Neural cell (in vitro differentiated cells): ENCODE measurements around the gene SPRR1A. TPM values are rescaled to one million over a fixed set of nuclear protein-coding genes. Genes with fewer than 3 reads are reported as not detected.

Source experiments
- H2AFZ ChIP-seq: fragments of 200-600, 300-800 bp; sonication (generic), shearing (Covaris generic); 2 replicates; pipeline ENCODE4 v1.6.0; 2014; ENCODE audit warnings: low read depth, mild to moderate bottlenecking, antibody characterized with exemption, low read length, moderate library complexity
- H3F3A ChIP-seq: fragments of 200-600 bp; shearing (Covaris generic); 2 replicates; pipeline ENCODE4 v1.6.1; 2016; ENCODE audit warnings: mild to moderate bottlenecking, moderate library complexity, mixed read lengths, antibody characterized with exemption, low read length; ENCODE audit not compliant: insufficient read depth, poor library complexity, severe bottlenecking
- H3K27ac ChIP-seq: fragments of 200-600, 300-800 bp; sonication (generic), shearing (Covaris generic); 2 replicates; pipeline ENCODE4 v1.5.1; 2014; ENCODE audit warnings: mild to moderate bottlenecking, low read length, moderate library complexity
- H3K27me3 ChIP-seq: fragments of 300-800, 200-600 bp; sonication (generic), shearing (Covaris generic); 2 replicates; pipeline ENCODE4 v1.6.0; 2014; ENCODE audit warnings: mild to moderate bottlenecking, low read depth, low read length, moderate library complexity; ENCODE audit not compliant: insufficient read depth
- H3K36me3 ChIP-seq: fragments of 300-800, 200-600 bp; sonication (generic), shearing (Covaris generic); 2 replicates; pipeline ENCODE4 v1.5.1; 2014; ENCODE audit warnings: mild to moderate bottlenecking, antibody characterized with exemption, low read length, moderate library complexity; ENCODE audit not compliant: insufficient read depth
- H3K4me2 ChIP-seq: fragments of 300-800, 200-600 bp; sonication (generic), shearing (Covaris generic); 2 replicates; pipeline ENCODE4 v1.6.0; 2014; ENCODE audit warnings: mild to moderate bottlenecking, low read length
- H3K4me3 ChIP-seq: fragments of 300-800, 200-600 bp; sonication (generic), shearing (Covaris generic); 2 replicates; pipeline ENCODE4 v1.5.1; 2014; ENCODE audit warnings: mild to moderate bottlenecking, low read length, moderate library complexity
- H3K79me2 ChIP-seq: fragments of 200-600 bp; shearing (Covaris generic); replicated peaks from 2 replicates; pipeline ENCODE4 v1.6.0; 2014; ENCODE audit warnings: mild to moderate bottlenecking, low read length, moderate library complexity; ENCODE audit not compliant: insufficient read depth
- H3K9ac ChIP-seq: fragments of 300-800, 200-600 bp; sonication (generic), shearing (Covaris generic); 2 replicates; pipeline ENCODE4 v1.6.1; 2016; ENCODE audit warnings: mild to moderate bottlenecking, low read length, mixed read lengths
- H3K9me2 ChIP-seq: fragments of 200-600 bp; shearing (Covaris generic); 2 replicates; pipeline ENCODE4 v1.6.1; 2016; ENCODE audit warnings: mild to moderate bottlenecking, low read length, mixed read lengths; ENCODE audit not compliant: insufficient read depth
- H3K9me3 ChIP-seq: fragments of 200-600, 300-800 bp; sonication (generic), shearing (Covaris generic); 2 replicates; pipeline ENCODE4 v1.6.1; 2016; ENCODE audit warnings: mild to moderate bottlenecking, mixed run types, low read length, moderate library complexity, mixed read lengths
- H4K20me1 ChIP-seq: fragments of 200-600 bp; shearing (Covaris generic); 2 replicates; pipeline ENCODE4 v1.6.1; 2016; ENCODE audit warnings: mild to moderate bottlenecking, mixed run types; ENCODE audit not compliant: insufficient read depth
- EP300 ChIP-seq: fragments of 450-650 bp; conservative IDR thresholded peaks from 2 replicates; pipeline ENCODE4 v1.6.1; 2014; ENCODE audit warnings: antibody characterized with exemption, mild to moderate bottlenecking, moderate library complexity; ENCODE audit not compliant: poor library complexity, severe bottlenecking
- EZH2 ChIP-seq: fragments of 200-600, 300-800 bp; shearing (Covaris generic), sonication (generic); IDR thresholded peaks from 2 replicates; pipeline ENCODE4 v1.6.1; 2014; ENCODE audit warnings: antibody characterized with exemption, low read length, borderline replicate concordance, mild to moderate bottlenecking; ENCODE audit not compliant: insufficient read depth, poor library complexity, severe bottlenecking
- MXI1 ChIP-seq: fragments of 450-650 bp; conservative IDR thresholded peaks from 2 replicates; pipeline ENCODE4 v1.6.1; 2014; ENCODE audit warnings: antibody characterized with exemption, mild to moderate bottlenecking; ENCODE audit not compliant: poor library complexity, severe bottlenecking
- POLR2AphosphoS5 ChIP-seq: IDR thresholded peaks from 2 replicates; pipeline ENCODE4 v1.6.1; 2012
- RAD21 ChIP-seq: fragments of 450-650 bp; conservative IDR thresholded peaks from 2 replicates; pipeline ENCODE4 v1.6.1; 2014; ENCODE audit warnings: antibody characterized with exemption, mild to moderate bottlenecking, moderate library complexity
- SMC3 ChIP-seq: fragments of 450-650 bp; conservative IDR thresholded peaks from 2 replicates; pipeline ENCODE4 v1.6.1; 2014; ENCODE audit warnings: antibody characterized with exemption, mild to moderate bottlenecking, moderate library complexity; ENCODE audit not compliant: poor library complexity
- TAF1 ChIP-seq: IDR thresholded peaks from 2 replicates; pipeline ENCODE4 v1.6.1; 2012; ENCODE audit warnings: low read depth
- polyA plus RNA-seq: library from polyadenylated mRNA; depleted of rRNA; stranded (reverse); fragments of >200 nt; gene quantifications from 2 replicates; pipeline ENCODE4 v1.2.3, GENCODE V29; 2014
- TF ChIP-seq, protein P1 (sequence below): fragments of 450-650 bp; IDR thresholded peaks from 2 replicates; pipeline ENCODE4 v1.5.1; 2014; ENCODE audit warnings: antibody characterized with exemption, mild to moderate bottlenecking, moderate library complexity; ENCODE audit not compliant: poor library complexity, severe bottlenecking
- TF ChIP-seq, protein P2 (sequence below): IDR thresholded peaks from 2 replicates; pipeline ENCODE4 v1.6.1; 2012; ENCODE audit warnings: borderline replicate concordance

SPRR1A gene
- polyA plus RNA-seq, 1 donor from 2014 or later: not detected

DNA sequence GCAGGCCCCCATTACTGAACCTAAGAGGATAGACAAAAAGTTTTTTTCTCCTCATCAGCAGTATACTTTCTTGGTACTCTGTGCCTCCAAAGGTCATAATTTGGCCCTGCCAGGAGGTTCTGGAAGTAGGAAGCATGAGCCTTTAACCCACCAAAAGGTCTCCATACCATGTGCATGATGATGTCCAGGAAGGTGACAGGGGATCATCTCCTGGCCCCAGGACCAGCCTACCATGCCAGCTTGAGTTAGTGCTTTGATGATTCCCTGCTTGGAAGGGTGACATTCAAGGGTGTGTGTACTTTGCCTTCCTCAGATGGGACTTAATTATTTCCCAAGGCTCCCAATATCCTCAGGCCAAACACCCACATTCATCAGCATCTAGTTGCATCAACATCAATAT is 6.3 kb upstream of the SPRR1A start:
- no peaks in the 10 kb centered on the region for H3K9me3 ChIP-seq
- no peaks in the 10 kb centered on the region for H4K20me1 ChIP-seq
- TF ChIP-seq EP300: no peak
- TF ChIP-seq MXI1: no peak
- no peak for TF ChIP-seq SMC3
- TF ChIP-seq, protein P1, sequence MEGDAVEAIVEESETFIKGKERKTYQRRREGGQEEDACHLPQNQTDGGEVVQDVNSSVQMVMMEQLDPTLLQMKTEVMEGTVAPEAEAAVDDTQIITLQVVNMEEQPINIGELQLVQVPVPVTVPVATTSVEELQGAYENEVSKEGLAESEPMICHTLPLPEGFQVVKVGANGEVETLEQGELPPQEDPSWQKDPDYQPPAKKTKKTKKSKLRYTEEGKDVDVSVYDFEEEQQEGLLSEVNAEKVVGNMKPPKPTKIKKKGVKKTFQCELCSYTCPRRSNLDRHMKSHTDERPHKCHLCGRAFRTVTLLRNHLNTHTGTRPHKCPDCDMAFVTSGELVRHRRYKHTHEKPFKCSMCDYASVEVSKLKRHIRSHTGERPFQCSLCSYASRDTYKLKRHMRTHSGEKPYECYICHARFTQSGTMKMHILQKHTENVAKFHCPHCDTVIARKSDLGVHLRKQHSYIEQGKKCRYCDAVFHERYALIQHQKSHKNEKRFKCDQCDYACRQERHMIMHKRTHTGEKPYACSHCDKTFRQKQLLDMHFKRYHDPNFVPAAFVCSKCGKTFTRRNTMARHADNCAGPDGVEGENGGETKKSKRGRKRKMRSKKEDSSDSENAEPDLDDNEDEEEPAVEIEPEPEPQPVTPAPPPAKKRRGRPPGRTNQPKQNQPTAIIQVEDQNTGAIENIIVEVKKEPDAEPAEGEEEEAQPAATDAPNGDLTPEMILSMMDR: no peak
- no peak for TF ChIP-seq RAD21
- TF ChIP-seq TAF1: no peak
- TF ChIP-seq POLR2AphosphoS5: no peak
- TF ChIP-seq, protein P2, sequence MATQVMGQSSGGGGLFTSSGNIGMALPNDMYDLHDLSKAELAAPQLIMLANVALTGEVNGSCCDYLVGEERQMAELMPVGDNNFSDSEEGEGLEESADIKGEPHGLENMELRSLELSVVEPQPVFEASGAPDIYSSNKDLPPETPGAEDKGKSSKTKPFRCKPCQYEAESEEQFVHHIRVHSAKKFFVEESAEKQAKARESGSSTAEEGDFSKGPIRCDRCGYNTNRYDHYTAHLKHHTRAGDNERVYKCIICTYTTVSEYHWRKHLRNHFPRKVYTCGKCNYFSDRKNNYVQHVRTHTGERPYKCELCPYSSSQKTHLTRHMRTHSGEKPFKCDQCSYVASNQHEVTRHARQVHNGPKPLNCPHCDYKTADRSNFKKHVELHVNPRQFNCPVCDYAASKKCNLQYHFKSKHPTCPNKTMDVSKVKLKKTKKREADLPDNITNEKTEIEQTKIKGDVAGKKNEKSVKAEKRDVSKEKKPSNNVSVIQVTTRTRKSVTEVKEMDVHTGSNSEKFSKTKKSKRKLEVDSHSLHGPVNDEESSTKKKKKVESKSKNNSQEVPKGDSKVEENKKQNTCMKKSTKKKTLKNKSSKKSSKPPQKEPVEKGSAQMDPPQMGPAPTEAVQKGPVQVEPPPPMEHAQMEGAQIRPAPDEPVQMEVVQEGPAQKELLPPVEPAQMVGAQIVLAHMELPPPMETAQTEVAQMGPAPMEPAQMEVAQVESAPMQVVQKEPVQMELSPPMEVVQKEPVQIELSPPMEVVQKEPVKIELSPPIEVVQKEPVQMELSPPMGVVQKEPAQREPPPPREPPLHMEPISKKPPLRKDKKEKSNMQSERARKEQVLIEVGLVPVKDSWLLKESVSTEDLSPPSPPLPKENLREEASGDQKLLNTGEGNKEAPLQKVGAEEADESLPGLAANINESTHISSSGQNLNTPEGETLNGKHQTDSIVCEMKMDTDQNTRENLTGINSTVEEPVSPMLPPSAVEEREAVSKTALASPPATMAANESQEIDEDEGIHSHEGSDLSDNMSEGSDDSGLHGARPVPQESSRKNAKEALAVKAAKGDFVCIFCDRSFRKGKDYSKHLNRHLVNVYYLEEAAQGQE: no peak
- TF ChIP-seq EZH2: no peak
- H3K9ac ChIP-seq: no peak overlapping the region
- H3K4me3 ChIP-seq: no peak overlapping the region
- H3K79me2 ChIP-seq: no peaks in the 10 kb centered on the region
- H3K4me2 ChIP-seq: no peak overlapping the region
- H2AFZ ChIP-seq: no peak overlapping the region
- H3K9me2 ChIP-seq: no peaks in the 10 kb centered on the region
- H3K27ac ChIP-seq: no peak overlapping the region
- no peaks in the 10 kb centered on the region for H3K27me3 ChIP-seq
- no peaks in the 10 kb centered on the region for H3F3A ChIP-seq
- no peaks in the 10 kb centered on the region for H3K36me3 ChIP-seq

DNA sequence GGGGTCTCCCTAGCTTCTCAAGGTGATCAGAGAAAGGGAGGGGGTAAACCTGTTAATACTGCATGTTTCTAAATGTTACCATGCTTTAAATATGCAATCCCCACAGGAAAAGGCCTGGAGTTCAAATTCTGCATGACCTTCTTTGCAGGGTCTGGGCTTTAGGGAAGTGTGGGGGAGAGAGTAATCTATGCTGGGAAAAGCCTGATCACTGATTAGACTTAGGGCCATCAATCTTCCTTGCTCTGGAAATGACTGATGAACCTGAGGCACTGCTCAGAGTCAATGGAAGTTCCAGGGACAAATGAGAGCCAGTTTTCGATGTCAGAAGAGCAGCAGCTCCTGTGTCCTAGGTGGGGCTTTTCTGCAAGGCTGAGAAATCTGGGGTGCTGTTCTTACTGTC is 3.2 kb upstream of the SPRR1A start:
- TF ChIP-seq RAD21 (no peak), POLR2AphosphoS5 (no peak), EZH2 (no peak), SMC3 (no peak), MXI1 (no peak), EP300 (no peak), TAF1 (no peak)
- TF ChIP-seq, protein P2: no peak
- TF ChIP-seq, protein P1: no peak
- H3K27me3 ChIP-seq: no peaks in the 10 kb centered on the region
- no peak overlapping the region for H3K4me2 ChIP-seq
- H3K79me2 ChIP-seq: no peaks in the 10 kb centered on the region
- H3K9me2 ChIP-seq: no peaks in the 10 kb centered on the region
- no peaks in the 10 kb centered on the region for H4K20me1 ChIP-seq
- H3K36me3 ChIP-seq: no peaks in the 10 kb centered on the region
- no peak overlapping the region for H2AFZ ChIP-seq
- H3K9me3 ChIP-seq: no peaks in the 10 kb centered on the region
- no peak overlapping the region for H3K27ac ChIP-seq
- no peak overlapping the region for H3K9ac ChIP-seq
- H3F3A ChIP-seq: no peaks in the 10 kb centered on the region
- no peak overlapping the region for H3K4me3 ChIP-seq
